ENCODE data around the gene EEF1A2.

The EEF1A2 gene

DNA sequence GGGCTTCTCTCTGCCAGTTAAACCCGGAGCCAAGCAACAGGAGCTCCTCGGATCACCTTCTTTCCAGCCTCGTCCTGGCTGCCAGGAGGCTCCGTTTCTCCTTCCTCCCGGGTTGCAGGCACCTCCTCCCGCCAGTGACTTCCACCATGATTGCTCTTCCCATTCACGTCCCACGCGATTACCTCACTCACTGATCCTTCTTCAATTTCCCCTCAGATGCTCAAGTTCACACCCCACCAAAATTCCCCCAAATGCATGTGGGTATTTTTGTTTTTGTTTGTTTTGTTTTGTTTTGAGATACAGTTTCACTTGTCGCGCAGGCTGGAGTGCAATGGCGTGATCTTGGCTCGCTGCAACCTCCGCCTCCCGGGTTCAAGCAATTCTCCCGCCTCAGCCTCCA is 51.6 kb downstream of the EEF1A2 start:
- DNase-seq = no peak

DNA sequence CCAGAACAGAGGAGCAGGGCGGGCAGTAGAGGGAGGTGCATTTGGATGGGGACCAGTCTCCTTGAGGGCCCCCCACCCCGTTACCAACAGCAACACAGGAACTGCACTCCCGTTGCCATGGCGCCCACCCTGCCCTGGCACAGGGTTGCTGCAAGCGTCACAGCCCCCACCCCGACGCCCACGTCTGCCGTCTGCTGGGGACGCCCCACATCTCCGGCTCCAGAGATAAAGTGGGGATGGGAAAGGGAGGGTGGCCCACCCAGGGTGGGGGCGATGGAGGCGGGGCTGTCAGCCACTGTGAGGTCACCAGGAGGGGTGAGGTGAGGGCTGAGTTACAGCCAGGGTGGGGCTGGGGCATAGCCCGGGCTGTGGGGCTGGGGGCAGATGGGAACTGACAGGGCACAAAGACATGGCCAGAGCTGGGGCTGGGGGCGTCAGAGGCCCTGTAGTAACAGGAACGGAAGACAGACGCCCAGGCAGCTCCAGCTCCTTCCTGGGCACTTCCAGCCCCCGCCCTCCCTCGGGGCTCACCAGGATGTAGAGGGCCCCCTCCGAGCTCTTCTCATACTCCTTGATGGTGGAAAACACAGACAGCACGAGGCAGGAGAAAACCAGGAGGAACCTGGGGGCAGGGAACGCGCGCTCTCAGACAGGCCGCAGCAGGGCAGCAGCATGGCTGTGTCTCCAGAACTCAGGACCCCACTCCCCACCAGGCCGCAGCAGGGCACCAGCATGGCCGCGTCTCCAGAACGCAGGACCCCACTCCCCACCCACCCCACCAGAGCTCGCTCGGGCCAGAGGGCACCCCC is 52.5 kb downstream of the EEF1A2 start:
- DNase-seq = no peak

DNA sequence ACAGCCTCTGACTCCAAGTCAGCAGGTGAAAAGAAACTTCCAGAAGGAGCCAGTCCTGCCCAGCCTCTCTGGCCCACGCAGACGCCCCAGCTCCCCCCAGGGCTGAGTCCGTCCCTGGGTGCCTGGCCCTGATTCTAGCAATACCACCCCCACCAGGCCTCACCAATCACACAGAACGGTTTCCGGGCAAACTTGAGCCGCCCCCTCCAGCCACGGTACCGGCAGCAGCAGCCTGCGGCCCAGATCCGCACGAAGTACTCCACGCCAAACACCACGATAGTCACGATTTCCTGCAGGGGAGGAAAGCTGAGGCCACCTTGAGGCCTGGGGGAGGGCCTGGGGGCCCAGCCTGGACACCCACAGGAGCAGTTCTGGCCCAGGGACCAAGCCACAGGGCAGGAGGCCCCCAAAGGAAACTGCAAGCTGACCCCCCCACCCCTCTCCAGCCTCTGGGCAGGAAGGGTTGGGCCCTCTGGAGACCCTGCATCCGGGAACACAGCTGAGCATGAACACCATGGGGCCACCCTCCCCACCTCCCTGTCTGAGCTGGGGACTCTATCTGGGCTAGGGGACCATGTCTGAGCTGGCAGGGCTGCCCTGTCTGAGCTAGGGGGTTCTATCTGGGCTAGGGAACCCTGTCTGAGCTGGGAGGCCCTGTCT is 53.7 kb downstream of the EEF1A2 start:
- DNase-seq = no peak

DNA sequence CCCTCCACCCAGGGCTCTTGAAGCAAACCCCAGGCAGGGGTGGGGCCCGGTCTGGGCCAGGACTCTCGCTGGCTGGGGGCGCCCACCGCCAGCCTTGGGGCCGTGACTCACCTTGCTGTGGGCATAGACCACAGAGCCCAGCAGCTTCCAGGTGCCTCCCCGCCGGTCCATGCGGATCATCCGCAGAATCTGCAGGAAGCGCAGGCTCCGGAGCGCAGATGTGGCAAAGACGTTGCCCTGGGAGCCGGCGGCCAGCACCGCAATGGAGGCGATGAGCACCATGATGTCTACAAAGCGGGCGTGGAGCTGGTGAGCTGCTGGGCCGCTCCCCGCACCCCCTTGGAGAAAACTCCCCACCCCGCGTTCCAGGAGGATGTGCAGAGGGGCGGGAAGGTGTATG is 54.3 kb downstream of the EEF1A2 start:
- no peak for DNase-seq

DNA sequence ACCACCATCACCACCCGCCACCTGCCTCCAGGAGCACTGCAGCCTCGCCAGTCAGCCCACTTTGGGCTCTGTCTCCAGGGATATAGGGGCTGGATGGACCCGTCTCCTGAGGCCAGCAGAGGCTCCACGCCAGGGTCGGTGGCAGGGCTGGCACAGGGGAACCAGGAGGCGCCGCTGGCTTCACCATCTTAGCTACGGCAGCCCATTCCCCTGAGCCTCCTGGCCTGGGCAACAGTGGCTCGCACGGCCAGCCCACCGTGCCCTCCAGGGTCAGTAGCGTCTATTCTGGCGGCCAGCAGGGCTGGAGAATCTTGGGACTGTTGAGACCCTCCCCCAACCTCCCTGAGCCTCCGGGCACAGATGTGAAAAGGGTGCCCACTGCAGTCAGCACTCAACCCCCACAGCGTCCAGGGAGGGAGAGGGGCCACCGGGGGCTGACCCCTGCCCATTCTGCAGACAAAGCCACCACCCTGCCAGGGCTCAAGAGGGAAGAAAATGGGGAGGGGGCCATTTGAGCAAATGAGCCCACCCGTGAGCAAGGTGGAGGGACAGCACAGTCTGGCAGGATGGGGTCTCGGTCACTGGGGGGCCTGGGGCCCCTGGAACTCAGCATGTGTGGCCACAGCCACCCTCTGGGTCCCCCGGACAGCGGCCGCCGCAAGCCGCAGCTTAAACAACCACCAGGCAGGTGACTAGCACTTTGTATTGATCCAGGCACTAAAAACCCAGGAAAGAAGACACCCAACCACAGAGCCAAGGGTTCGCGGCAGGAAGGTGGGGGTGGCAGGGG is 55.1 kb downstream of the EEF1A2 start:
- no peak for DNase-seq

DNA sequence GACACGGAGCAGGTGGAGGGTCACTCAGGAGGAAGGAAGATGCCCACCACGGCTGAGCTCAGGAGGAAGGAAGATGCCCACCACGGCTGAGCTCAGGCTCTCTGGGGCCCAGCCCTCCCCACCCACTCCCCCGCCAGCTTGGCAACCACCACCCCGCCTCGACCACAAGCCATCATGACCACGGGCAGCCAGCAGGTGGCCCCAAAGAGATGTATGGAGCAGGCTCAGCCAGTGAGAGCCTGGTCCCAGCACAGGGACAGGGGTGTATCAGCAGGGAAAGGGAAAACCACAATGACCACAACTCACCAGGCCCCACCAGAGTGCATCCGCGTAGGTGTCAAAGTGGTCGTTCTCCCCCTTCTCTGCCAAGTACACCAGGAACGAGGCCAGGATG is 56.8 kb downstream of the EEF1A2 start:
- DNase-seq = peak; percentile 28

DNA sequence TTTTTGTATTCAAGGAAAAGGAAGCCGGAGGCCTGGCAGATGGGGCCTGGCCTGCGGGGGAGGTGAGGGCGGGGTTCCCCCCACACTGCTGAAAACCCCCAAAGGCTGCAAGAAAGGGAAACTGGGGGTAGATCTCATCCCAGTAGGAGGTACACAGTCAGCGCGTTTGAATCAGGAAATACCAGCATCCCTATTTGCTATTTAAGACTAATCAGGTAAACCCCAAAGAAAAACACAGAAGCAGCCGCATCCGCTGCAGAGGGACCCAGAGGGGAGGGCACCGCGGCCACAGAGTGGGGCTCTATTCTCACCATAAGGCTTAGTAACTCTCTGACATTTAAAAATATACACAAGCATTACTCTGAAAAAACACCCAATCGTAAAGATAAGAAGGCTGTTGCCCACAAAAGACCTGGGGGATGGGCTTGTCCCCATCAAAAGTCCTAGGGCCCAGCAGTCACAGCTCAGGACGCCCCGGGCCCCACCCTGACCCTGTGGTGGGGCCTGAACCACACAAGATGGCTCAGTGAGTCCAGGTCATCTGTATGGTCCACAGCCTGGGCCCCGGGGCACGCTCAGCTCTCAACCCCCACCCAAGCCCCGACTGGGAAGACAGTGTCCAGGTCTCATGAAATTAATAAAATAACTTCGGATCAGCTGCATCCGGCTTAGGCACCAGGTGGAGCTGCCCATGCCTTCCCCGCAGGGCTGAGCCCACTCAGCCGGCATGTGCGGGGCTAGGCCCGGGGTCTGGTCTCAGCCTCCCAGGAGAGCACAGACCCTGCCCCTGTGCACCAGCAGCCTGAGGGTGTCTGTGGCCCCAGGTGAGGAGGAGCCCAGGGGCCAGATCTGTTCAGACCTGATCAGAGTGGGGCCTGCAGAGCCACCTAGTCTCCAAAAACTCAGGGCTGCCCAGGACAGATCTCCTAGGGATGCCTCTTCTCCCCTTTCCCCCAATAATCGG is 57.5 kb downstream of the EEF1A2 start:
- no peak for DNase-seq

DNA sequence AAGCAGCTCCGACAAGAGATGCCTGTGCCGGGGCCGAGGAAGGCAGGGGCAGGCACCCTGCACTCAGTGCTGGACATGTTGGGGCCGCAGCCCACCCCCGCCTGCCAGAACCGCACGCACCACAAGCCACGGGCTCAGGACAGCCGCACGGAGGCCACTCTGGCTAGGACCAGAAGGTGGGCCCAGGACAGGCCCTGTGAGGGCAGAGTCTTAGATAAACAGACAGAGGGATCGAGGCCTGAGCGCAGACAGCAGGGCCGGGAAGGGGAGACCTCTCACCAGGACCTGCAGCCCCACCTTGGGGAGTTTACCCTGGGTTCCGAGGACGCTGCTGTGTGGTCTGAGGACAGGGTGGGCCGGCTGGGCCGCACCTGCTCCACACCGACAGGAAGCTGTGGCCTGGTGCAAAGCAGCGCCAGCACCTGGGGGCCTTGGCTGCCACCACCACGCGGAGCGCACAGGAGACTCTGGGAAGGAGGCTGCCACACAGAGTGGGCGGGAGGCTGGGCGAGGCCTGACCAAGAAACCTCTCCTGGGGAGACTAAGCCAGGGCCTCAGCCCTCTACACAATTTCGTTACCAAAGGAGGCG is 58.4 kb downstream of the EEF1A2 start:
- no peak for DNase-seq

DNA sequence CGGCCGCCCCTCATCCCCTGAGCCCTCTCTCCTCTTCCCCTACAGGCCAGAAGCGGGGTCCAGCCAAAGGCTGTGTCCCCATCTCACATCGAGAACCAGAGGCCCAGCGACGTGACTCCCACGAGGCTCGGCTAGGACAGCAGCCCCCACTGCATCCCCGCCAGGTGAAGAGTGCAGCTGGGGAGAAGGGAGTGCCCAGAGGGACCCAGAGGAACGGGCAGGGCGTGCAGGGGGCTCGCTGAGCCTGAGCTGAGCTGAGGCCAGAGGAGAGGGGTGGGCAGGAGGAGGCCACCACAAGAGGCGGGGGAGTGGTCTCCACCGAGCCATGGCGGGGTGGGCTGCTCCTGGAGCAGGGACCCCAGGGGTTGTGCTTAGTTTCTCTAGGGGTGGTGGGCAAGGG is 59.0 kb downstream of the EEF1A2 start:
- DNase-seq = no peak

DNA sequence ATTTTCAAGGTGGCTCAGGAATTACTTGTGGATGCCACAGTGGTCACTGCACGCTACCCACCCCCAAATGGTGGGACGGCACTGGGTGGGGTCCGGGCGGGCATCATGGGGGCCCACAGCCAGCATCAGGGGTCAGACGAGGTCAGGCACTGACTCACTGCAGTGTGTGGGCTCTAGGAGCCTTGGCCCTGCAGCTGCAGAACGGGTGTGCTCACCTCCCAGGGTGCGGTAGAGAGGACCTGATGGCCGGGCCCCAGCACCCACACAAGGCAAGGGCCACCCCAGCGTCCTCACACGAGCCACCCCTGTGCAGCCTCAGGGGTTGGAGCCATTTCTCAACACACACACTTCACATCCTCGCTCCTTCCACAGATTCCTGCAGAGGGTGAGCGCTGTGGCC is 60.8 kb downstream of the EEF1A2 start:
- DNase-seq = no peak

Measured in effector CD8-positive, alpha-beta T cell (primary cell).